GM13977 (cell line): ENCODE data around the gene KRTAP5-3.
"Not testable (repeated sequence)": the region's sequence is repeated elsewhere in the genome, so short reads cannot be mapped to it uniquely, and the experiment has no call there.

ENCODE experiments used
- DNase-seq: peaks from one replicate; pipeline ENCODE4 v3.0.0; 2012; ENCODE audit warnings: low spot score
- CTCF ChIP-seq: IDR thresholded peaks from 2 replicates; pipeline ENCODE4 v1.5.1; 2012; ENCODE audit warnings: mild to moderate bottlenecking, control low read depth; ENCODE audit not compliant: insufficient read depth; ENCODE audit errors: extremely low read depth, missing control alignments
- in situ Hi-C: fragments of 300-500 bp; cut with MboI; formaldehyde crosslinking; loops from one replicate; pipeline ENCODE4 v1.12.0; 2022; ENCODE audit warnings: low sequenced_read_pairs, low pct_unique_long_range_greater_than_20kb, mixed read lengths, inconsistent platforms; ENCODE audit not compliant: unreplicated experiment

Gene KRTAP5-3

GRCh38 chr11:1648653-1649420 lies 40.6 kb upstream of the KRTAP5-3 start:
- no peak for TF ChIP-seq CTCF
- in situ Hi-C loops: no loop called here
- no peak for DNase-seq

- DNase-seq: no peak
- no peak for TF ChIP-seq CTCF
- in situ Hi-C loops: no loop called here
Observed at GRCh38 chr11:1647901-1648652, 39.8 kb upstream of the KRTAP5-3 start.

- DNase-seq, in situ Hi-C loops: not testable (repeated sequence)
Observed at GRCh38 chr11:1646540-1646939, 38.3 kb upstream of the KRTAP5-3 start.

- TF ChIP-seq CTCF: no peak
- in situ Hi-C loops: no loop called here
- DNase-seq: no peak
Observed at GRCh38 chr11:1645357-1645821, 37.1 kb upstream of the KRTAP5-3 start.

GRCh38 chr11:1644601-1645356 lies 36.5 kb upstream of the KRTAP5-3 start:
- TF ChIP-seq CTCF: no peak
- in situ Hi-C loops: no loop called here
- DNase-seq: no peak

GRCh38 chr11:1643146-1643690 lies 35.0 kb upstream of the KRTAP5-3 start:
- in situ Hi-C loops: no loop called here

More at GRCh38 chr11:1643146-1643690, 35.0 kb upstream of the KRTAP5-3 start:
- DNase-seq: no peak
- no peak for TF ChIP-seq CTCF
